Left hindlimb (tissue), 1 donor: ENCODE data around the gene SLC30A7.

ENCODE experiments used
- DNase-seq: peaks from one replicate; pipeline ENCODE4 v3.0.0-alpha.2; 2018

The SLC30A7 gene

DNA sequence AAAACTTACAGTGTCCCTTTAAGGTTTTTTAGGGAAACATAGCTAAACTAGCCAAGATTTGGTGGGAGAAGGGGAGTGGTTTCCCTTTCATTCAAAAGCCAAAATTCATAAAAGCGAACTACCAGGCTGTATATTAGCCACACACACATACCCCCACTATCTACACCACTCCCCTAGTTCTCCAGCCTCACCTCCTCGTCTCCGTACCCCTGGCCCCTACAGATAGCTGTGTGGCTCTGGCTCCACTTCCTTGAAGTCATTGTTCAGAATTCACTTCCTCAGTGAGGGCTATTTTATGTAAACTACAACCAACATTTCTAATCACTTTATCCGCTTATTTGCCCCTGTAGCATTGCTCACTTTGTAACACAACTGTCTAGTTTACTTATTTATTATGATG, 135.0 kb downstream of the SLC30A7 start:
- DNase-seq, result no peak
